ENCODE data around the gene SYDE2.
"Not testable (repeated sequence)": the region's sequence is repeated elsewhere in the genome, so short reads cannot be mapped to it uniquely, and the experiment has no call there.

Gene SYDE2

GRCh38 chr1:85144351-85144750 is 56.5 kb downstream of the SYDE2 start:
- TF ChIP-seq, protein P1, sequence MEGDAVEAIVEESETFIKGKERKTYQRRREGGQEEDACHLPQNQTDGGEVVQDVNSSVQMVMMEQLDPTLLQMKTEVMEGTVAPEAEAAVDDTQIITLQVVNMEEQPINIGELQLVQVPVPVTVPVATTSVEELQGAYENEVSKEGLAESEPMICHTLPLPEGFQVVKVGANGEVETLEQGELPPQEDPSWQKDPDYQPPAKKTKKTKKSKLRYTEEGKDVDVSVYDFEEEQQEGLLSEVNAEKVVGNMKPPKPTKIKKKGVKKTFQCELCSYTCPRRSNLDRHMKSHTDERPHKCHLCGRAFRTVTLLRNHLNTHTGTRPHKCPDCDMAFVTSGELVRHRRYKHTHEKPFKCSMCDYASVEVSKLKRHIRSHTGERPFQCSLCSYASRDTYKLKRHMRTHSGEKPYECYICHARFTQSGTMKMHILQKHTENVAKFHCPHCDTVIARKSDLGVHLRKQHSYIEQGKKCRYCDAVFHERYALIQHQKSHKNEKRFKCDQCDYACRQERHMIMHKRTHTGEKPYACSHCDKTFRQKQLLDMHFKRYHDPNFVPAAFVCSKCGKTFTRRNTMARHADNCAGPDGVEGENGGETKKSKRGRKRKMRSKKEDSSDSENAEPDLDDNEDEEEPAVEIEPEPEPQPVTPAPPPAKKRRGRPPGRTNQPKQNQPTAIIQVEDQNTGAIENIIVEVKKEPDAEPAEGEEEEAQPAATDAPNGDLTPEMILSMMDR (IDR thresholded peaks at IDR 0.05; ENCODE audit: low read depth, low read length), result no peak
- H3K4me3 ChIP-seq (ENCODE audit: low read depth, low read length), result no peak overlapping the region
- DNase-seq (ENCODE audit: low read depth, low spot score), result no peak
- in situ Hi-C loops (cut with HindIII; ENCODE audit: low sequenced_read_pairs), result no loop called here

- H3K4me3 ChIP-seq (ENCODE audit: low read depth, low read length), result no peak overlapping the region
- TF ChIP-seq, protein P1 (IDR thresholded peaks at IDR 0.05; ENCODE audit: low read depth, low read length), result no peak
- in situ Hi-C loops (cut with HindIII; ENCODE audit: low sequenced_read_pairs), result no loop called here
- DNase-seq (ENCODE audit: low read depth, low spot score), result no peak
Observed at GRCh38 chr1:85142753-85143152, 58.1 kb downstream of the SYDE2 start.

- H3K4me3 ChIP-seq (ENCODE audit: low read depth, low read length); DNase-seq (ENCODE audit: low read depth, low spot score); in situ Hi-C loops (cut with HindIII; ENCODE audit: low sequenced_read_pairs): not testable (repeated sequence)
Observed at GRCh38 chr1:85138439-85138838, 62.4 kb downstream of the SYDE2 start.

DNA sequence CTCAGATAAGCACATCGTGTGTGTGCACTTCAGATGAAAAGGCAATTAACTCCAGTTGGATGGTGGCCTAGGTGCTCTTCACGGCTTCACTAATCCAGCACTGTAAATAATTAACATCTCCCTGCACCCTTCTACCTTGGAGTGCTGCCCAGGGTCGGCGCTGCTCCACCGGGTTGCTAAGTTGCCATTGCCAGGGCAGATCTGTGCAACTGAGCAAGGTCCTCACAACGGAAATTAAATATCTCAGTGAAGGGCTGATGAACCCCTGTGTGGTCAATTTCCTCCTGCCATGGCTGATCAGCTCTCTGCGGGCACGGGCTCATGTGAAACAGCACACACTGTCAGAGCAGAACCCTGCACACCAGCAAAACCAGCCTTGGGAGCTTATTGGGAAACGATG is 63.2 kb downstream of the SYDE2 start:
- no peak overlapping the region for H3K4me3 ChIP-seq (ENCODE audit: low read depth, low read length)
- no peak for DNase-seq (ENCODE audit: low read depth, low spot score)
- in situ Hi-C loops (cut with HindIII; ENCODE audit: low sequenced_read_pairs), result no loop called here
- TF ChIP-seq, protein P1 (IDR thresholded peaks at IDR 0.05; ENCODE audit: low read depth, low read length), result no peak

DNA sequence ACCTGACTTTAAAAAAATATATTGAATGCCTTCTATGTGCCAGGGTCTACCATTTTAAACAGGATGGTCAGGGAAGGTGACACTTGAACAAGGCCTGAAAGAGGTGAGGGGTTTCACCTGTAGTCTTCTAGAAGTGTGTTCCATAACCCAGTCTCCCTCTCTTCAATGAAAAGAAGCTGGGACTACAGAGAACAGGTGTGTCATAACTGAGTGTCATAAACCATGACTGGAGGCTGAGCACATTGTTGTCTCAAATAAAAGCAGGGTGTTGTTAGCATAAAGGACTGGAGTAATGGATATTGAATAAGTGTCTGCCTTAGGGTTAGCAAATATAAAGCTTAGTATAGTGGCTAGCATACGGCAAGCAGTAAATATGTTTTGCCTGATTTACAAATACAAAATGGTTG is 65.4 kb downstream of the SYDE2 start:
- no peak for DNase-seq (ENCODE audit: low read depth, low spot score)
- no peak overlapping the region for H3K4me3 ChIP-seq (ENCODE audit: low read depth, low read length)
- TF ChIP-seq, protein P1 (IDR thresholded peaks at IDR 0.05; ENCODE audit: low read depth, low read length), result no peak
- in situ Hi-C loops (cut with HindIII; ENCODE audit: low sequenced_read_pairs), result no loop called here

DNA sequence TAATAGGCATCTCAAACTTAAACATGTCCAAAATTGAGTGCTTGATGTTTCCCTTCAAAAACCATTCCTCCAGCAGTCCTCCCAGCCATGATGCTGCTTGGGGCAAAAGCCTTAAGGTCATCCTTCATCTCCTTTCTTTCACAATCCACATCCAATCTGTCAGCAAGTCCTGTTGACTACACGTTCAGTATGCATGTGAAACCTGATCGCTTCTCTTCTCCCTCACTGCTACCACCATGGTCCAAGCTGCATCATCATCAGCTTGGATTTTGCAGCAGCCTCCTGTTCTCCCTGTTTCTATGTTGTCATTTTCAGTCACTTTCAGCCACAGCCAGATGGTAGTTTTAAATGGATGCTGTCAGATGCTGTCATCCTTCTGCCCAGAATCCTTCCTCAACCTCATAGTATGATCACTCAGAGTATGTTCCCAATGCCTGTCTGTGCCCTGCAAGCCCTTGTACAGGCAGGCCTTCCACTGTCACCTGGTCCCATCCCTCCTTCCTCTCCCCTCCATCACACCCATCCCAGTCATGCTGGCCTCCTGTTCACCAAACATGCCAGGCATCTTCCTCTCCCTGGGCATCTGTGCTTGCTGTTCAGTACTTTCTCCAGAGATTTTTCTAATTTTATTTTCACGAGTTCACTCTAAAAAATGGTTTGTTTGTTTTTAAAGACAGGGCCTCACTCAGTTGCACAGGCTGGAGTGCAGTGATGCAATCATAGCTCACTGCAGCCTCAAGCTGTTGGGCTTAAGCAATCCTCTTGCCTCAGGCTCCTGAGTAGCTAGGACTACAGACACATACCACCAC is 66.0 kb downstream of the SYDE2 start:
- no peak overlapping the region for H3K4me3 ChIP-seq (ENCODE audit: low read depth, low read length)
- DNase-seq (ENCODE audit: low read depth, low spot score), result peak; percentile 18
- TF ChIP-seq, protein P1 (IDR thresholded peaks at IDR 0.05; ENCODE audit: low read depth, low read length), result no peak
- in situ Hi-C loops (cut with HindIII; ENCODE audit: low sequenced_read_pairs), result no loop called here

DNA sequence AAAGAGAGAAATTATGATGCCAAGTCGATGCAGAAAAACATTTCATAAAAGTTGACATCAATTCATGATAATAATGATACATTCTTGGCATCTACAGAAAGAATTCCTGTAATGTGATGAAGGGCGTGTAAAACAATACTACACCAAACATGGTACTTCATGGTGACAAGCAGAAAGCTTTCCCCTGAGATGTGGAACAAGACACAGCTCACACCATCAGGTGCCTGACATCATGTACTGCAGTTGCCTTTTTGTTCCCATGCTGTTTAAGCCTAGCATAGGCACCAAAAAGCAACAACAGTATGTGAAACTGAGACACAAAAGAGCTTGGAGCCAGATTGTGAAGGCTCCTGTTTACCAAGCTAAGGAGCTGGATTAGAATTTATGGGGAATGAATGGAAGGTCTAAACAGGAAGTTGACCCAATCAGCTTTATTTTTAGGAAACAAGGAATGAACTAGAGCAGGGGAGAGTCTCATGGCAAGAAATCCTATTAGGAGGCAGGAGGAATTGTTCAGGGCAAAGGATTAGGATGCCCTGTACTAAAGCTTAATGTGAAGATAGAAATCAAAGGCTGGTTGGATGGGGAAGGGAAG is 67.2 kb downstream of the SYDE2 start:
- DNase-seq (ENCODE audit: low read depth, low spot score), result no peak
- TF ChIP-seq, protein P1 (IDR thresholded peaks at IDR 0.05; ENCODE audit: low read depth, low read length), result no peak
- in situ Hi-C loops (cut with HindIII; ENCODE audit: low sequenced_read_pairs), result no loop called here
- H3K4me3 ChIP-seq (ENCODE audit: low read depth, low read length), result no peak overlapping the region

Measured in astrocyte of the spinal cord (primary cell).